HepG2 (cell line): ENCODE measurements around the gene GPT2. TPM values are rescaled to one million over a fixed set of nuclear protein-coding genes. Genes with fewer than 3 reads are reported as not detected.

Experiments used
- CBX5 ChIP-seq: sonication (generic); formaldehyde crosslinking; IDR thresholded peaks from 2 replicates; pipeline ENCODE4 v1.4.0; 2020; ENCODE audit warnings: missing genetic modification reagents, borderline replicate concordance
- GFI1 ChIP-seq: sonication (generic); formaldehyde crosslinking; IDR thresholded peaks from 2 replicates; pipeline ENCODE4 v1.5.0; 2020; ENCODE audit warnings: missing genetic modification reagents, mild to moderate bottlenecking, borderline replicate concordance
- KLF15 ChIP-seq: sonication (generic); formaldehyde crosslinking; IDR thresholded peaks from 2 replicates; pipeline ENCODE4 v1.8.1; 2023; ENCODE audit warnings: borderline replicate concordance, mild to moderate bottlenecking, inconsistent platforms, missing genetic modification reagents, mixed read lengths
- NFE2L2 ChIP-seq: fragments of 150-350 bp; IDR thresholded peaks from 2 replicates; pipeline ENCODE4 v1.6.1; 2014; ENCODE audit warnings: low read length
- NR2F1 ChIP-seq, 2 experiments: fragments of 450-650 bp in 1 of 2; formaldehyde crosslinking in 1 of 2; IDR thresholded peaks; 2 replicates each; pipeline versions ENCODE4 v1.5.0 to v1.6.1; 2016 to 2020; ENCODE audit warnings: mild to moderate bottlenecking in 1 of 2, missing compliant biosample characterization in 1 of 2, missing genetic modification reagents in 1 of 2, moderate library complexity in 1 of 2
- SETDB1 ChIP-seq: sonication (generic); formaldehyde crosslinking; IDR thresholded peaks from 2 replicates; pipeline ENCODE4 v1.5.1; 2020; ENCODE audit warnings: missing genetic modification reagents, mild to moderate bottlenecking, borderline replicate concordance
- SMAD1 ChIP-seq: sonication (generic); formaldehyde crosslinking; IDR thresholded peaks from 2 replicates; pipeline ENCODE4 v1.4.0; 2020; ENCODE audit warnings: missing genetic modification reagents, low read depth, mild to moderate bottlenecking, borderline replicate concordance
- SP140L ChIP-seq: sonication (generic); formaldehyde crosslinking; IDR thresholded peaks from 2 replicates; pipeline ENCODE4 v1.4.0; 2020; ENCODE audit warnings: missing genetic modification reagents, borderline replicate concordance
- TBL1XR1 ChIP-seq: fragments of 150-350 bp; IDR thresholded peaks from 2 replicates; pipeline ENCODE4 v1.6.1; 2014; ENCODE audit warnings: borderline replicate concordance, low read length; ENCODE audit not compliant: partially characterized antibody
- TRIM24 ChIP-seq: sonication (generic); formaldehyde crosslinking; IDR thresholded peaks from 2 replicates; pipeline ENCODE4 v1.8.0; 2022; ENCODE audit warnings: mild to moderate bottlenecking, missing genetic modification reagents
- XBP1 ChIP-seq: sonication (generic); formaldehyde crosslinking; IDR thresholded peaks from 2 replicates; pipeline ENCODE4 v1.5.0; 2020; ENCODE audit warnings: missing genetic modification reagents
- ZBTB38 ChIP-seq: sonication (generic); formaldehyde crosslinking; IDR thresholded peaks from 2 replicates; pipeline ENCODE4 v1.5.1; 2020; ENCODE audit warnings: mild to moderate bottlenecking, missing genetic modification reagents
- ZNF232 ChIP-seq: sonication (generic); formaldehyde crosslinking; IDR thresholded peaks from 2 replicates; pipeline ENCODE4 v1.4.0; 2020; ENCODE audit warnings: missing genetic modification reagents, borderline replicate concordance
- ZNF354B ChIP-seq: sonication (generic); formaldehyde crosslinking; IDR thresholded peaks from 2 replicates; pipeline ENCODE4 v1.8.0; 2022; ENCODE audit warnings: mild to moderate bottlenecking, missing genetic modification reagents
- ZNF382 ChIP-seq: sonication (generic); formaldehyde crosslinking; IDR thresholded peaks from 2 replicates; pipeline ENCODE4 v1.5.0; 2020; ENCODE audit warnings: missing genetic modification reagents, mild to moderate bottlenecking, borderline replicate concordance
- ZNF556 ChIP-seq: sonication (generic); formaldehyde crosslinking; IDR thresholded peaks from 2 replicates; pipeline ENCODE4 v1.4.0; 2020; ENCODE audit warnings: mild to moderate bottlenecking, missing genetic modification reagents, borderline replicate concordance
- ZNF772 ChIP-seq: sonication (generic); formaldehyde crosslinking; IDR thresholded peaks from 2 replicates; pipeline ENCODE4 v1.5.0; 2020; ENCODE audit warnings: mild to moderate bottlenecking, missing genetic modification reagents
- ZNF780A ChIP-seq: sonication (generic); formaldehyde crosslinking; IDR thresholded peaks from 2 replicates; pipeline ENCODE4 v1.8.0; 2022; ENCODE audit warnings: mild to moderate bottlenecking, missing genetic modification reagents, moderate library complexity
- polyA plus RNA-seq, 8 experiments: library from polyadenylated mRNA; depleted of rRNA in 3 of 8; stranded (reverse) in 7 of 8; unstranded in 1 of 8; fragments of >200 nt; fragmentation: Illumina TruSeq in 4 of 8; extraction: Trizol in 4 of 8; gene quantifications; 2 replicates each; pipeline versions ENCODE4 v1.2.1 to v1.2.3, GENCODE V29; 2011 to 2016; ENCODE audit warnings: low read depth in 4 of 8, missing spikeins in 1 of 8, mixed read lengths in 1 of 8; ENCODE audit not compliant: insufficient read depth in 1 of 8
- total RNA-seq, 5 experiments: library from RNA; depleted of rRNA; stranded (reverse); fragments of >200 nt; fragmentation: Illumina TruSeq; extraction: Trizol; gene quantifications; 2 replicates each; pipeline ENCODE4 v1.2.3, GENCODE V29; 2016; ENCODE audit warnings: low read depth in 1 of 5
- TF ChIP-seq, protein P1 (sequence below): sonication (generic); formaldehyde crosslinking; IDR thresholded peaks from 2 replicates; pipeline ENCODE4 v1.8.0; 2022; ENCODE audit warnings: mild to moderate bottlenecking, missing genetic modification reagents
- TF ChIP-seq, protein P2 (sequence below): sonication (generic); formaldehyde crosslinking; IDR thresholded peaks from 2 replicates; pipeline ENCODE4 v1.5.0; 2020; ENCODE audit warnings: mild to moderate bottlenecking, missing genetic modification reagents
- TF ChIP-seq, protein P3 (sequence below): sonication (generic); formaldehyde crosslinking; IDR thresholded peaks from 2 replicates; pipeline ENCODE4 v1.4.0; 2020; ENCODE audit warnings: missing genetic modification reagents; ENCODE audit errors: not compliant biosample characterization
- TF ChIP-seq, protein P4 (sequence below): sonication (generic); formaldehyde crosslinking; IDR thresholded peaks from 2 replicates; pipeline ENCODE4 v1.4.0; 2020; ENCODE audit warnings: missing genetic modification reagents
- TF ChIP-seq, protein P5 (sequence below): fragments of 450-650 bp; IDR thresholded peaks from 2 replicates; pipeline ENCODE4 v1.6.1; 2017

Gene GPT2
- total and polyA plus RNA-seq, 2 of the 13 experiments (the other 11 are each of a cell fraction or from before 2014, with no cell fraction given) = 138 to 267 TPM

DNA sequence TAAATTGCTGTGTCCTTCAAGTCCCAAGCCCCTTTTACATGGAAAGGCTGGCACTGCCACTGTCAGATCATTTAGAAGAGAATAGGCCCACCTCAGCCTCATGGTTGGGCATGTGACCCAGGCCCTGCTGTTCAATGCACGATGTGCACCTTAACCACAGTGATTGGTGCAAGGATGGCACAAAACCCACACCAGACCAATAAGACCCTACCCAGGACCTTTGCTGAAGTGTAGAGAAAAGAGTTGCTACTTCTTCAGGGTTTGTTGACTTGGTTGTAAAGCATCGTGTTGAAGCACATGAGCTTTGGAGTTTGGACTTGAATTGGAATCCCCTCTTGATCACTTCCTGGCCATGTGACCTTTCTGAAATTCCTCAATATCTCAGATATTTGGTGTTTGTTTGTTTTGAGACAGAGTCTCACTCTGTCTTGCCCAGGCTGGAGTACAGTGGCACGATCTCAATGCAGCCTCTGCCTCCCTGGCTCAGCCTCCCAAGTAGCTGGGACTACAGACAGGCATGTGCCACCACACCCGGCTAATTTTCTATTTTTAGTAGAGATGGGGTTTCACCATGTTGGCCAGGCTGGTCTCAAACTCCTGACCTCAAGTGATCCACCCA is 64.5 kb downstream of the GPT2 start (continued):
- TF ChIP-seq, protein P1, sequence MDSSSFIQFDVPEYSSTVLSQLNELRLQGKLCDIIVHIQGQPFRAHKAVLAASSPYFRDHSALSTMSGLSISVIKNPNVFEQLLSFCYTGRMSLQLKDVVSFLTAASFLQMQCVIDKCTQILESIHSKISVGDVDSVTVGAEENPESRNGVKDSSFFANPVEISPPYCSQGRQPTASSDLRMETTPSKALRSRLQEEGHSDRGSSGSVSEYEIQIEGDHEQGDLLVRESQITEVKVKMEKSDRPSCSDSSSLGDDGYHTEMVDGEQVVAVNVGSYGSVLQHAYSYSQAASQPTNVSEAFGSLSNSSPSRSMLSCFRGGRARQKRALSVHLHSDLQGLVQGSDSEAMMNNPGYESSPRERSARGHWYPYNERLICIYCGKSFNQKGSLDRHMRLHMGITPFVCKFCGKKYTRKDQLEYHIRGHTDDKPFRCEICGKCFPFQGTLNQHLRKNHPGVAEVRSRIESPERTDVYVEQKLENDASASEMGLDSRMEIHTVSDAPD (CRISPR knock-in tag) = peak; percentile 51; the same call in 1 of the 2 replicates
- TF ChIP-seq ZNF556 (no peak), ZNF354B (CRISPR knock-in tag) (0 out of 2 replicates have a peak, but pooled peaks have one; percentile 47), ZNF382 (CRISPR knock-in tag) (no peak), TRIM24 (CRISPR knock-in tag) (no peak), ZBTB38 (CRISPR knock-in tag) (no peak), SETDB1 (CRISPR knock-in tag) (no peak), TBL1XR1 (no peak), XBP1 (CRISPR knock-in tag) (no peak), KLF15 (CRISPR knock-in tag) (no peak), NFE2L2 (no peak), ZNF232 (no peak), ZNF780A (no peak), SMAD1 (CRISPR knock-in tag) (no peak), GFI1 (no peak), NR2F1 (CRISPR knock-in tag; IDR thresholded peaks at IDR 0.05) (no peak; a peak in 1 of 4 replicates), SP140L (CRISPR knock-in tag) (no peak), CBX5 (no peak), ZNF772 (CRISPR knock-in tag) (no peak)
- TF ChIP-seq, protein P2, sequence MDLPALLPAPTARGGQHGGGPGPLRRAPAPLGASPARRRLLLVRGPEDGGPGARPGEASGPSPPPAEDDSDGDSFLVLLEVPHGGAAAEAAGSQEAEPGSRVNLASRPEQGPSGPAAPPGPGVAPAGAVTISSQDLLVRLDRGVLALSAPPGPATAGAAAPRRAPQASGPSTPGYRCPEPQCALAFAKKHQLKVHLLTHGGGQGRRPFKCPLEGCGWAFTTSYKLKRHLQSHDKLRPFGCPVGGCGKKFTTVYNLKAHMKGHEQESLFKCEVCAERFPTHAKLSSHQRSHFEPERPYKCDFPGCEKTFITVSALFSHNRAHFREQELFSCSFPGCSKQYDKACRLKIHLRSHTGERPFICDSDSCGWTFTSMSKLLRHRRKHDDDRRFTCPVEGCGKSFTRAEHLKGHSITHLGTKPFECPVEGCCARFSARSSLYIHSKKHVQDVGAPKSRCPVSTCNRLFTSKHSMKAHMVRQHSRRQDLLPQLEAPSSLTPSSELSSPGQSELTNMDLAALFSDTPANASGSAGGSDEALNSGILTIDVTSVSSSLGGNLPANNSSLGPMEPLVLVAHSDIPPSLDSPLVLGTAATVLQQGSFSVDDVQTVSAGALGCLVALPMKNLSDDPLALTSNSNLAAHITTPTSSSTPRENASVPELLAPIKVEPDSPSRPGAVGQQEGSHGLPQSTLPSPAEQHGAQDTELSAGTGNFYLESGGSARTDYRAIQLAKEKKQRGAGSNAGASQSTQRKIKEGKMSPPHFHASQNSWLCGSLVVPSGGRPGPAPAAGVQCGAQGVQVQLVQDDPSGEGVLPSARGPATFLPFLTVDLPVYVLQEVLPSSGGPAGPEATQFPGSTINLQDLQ (CRISPR knock-in tag) = no peak
- TF ChIP-seq, protein P3, sequence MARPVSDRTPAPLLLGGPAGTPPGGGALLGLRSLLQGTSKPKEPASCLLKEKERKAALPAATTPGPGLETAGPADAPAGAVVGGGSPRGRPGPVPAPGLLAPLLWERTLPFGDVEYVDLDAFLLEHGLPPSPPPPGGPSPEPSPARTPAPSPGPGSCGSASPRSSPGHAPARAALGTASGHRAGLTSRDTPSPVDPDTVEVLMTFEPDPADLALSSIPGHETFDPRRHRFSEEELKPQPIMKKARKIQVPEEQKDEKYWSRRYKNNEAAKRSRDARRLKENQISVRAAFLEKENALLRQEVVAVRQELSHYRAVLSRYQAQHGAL (CRISPR knock-in tag) = no peak
- TF ChIP-seq, protein P4, sequence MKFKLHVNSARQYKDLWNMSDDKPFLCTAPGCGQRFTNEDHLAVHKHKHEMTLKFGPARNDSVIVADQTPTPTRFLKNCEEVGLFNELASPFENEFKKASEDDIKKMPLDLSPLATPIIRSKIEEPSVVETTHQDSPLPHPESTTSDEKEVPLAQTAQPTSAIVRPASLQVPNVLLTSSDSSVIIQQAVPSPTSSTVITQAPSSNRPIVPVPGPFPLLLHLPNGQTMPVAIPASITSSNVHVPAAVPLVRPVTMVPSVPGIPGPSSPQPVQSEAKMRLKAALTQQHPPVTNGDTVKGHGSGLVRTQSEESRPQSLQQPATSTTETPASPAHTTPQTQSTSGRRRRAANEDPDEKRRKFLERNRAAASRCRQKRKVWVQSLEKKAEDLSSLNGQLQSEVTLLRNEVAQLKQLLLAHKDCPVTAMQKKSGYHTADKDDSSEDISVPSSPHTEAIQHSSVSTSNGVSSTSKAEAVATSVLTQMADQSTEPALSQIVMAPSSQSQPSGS (CRISPR knock-in tag) = peak; percentile 34; the same call in 1 of the 2 replicates
- TF ChIP-seq, protein P5, sequence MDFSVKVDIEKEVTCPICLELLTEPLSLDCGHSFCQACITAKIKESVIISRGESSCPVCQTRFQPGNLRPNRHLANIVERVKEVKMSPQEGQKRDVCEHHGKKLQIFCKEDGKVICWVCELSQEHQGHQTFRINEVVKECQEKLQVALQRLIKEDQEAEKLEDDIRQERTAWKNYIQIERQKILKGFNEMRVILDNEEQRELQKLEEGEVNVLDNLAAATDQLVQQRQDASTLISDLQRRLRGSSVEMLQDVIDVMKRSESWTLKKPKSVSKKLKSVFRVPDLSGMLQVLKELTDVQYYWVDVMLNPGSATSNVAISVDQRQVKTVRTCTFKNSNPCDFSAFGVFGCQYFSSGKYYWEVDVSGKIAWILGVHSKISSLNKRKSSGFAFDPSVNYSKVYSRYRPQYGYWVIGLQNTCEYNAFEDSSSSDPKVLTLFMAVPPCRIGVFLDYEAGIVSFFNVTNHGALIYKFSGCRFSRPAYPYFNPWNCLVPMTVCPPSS = no peak
